Osteoblast (primary cell): ENCODE measurements around the gene PAM. TPM values are rescaled to one million over a fixed set of nuclear protein-coding genes. Genes with fewer than 3 reads are reported as not detected.

ENCODE experiments used
- DNase-seq: peaks from one replicate; pipeline ENCODE4 v3.0.0; 2011; ENCODE audit warnings: low spot score, mixed read lengths; ENCODE audit not compliant: insufficient read length; ENCODE audit errors: missing footprints
- H2AFZ ChIP-seq: 2 replicates; pipeline ENCODE4 v1.6.0; 2011; ENCODE audit warnings: mild to moderate bottlenecking, low read length
- H3K27ac ChIP-seq: 2 replicates; pipeline ENCODE4 v1.5.1; 2011; ENCODE audit warnings: mild to moderate bottlenecking, low read depth, low read length, moderate library complexity
- H3K27me3 ChIP-seq: 2 replicates; pipeline ENCODE4 v1.6.0; 2012; ENCODE audit warnings: mild to moderate bottlenecking, control low read depth, inconsistent platforms, low read length, moderate library complexity; ENCODE audit not compliant: insufficient read depth
- H3K36me3 ChIP-seq: 2 replicates; pipeline ENCODE4 v1.5.1; 2011; ENCODE audit warnings: mild to moderate bottlenecking, low read length, control low read depth, moderate library complexity; ENCODE audit not compliant: insufficient read depth
- H3K4me1 ChIP-seq: 2 replicates; pipeline ENCODE4 v1.5.1; 2011; ENCODE audit warnings: mild to moderate bottlenecking, low read length, control low read depth, moderate library complexity; ENCODE audit not compliant: insufficient read depth
- H3K4me2 ChIP-seq: 2 replicates; pipeline ENCODE4 v1.6.0; 2011; ENCODE audit warnings: mild to moderate bottlenecking, low read length; ENCODE audit not compliant: insufficient read depth
- H3K4me3 ChIP-seq: fragments of 200-600 bp; sonication (generic); 3 replicates; pipeline ENCODE4 v1.5.1; 2012; ENCODE audit warnings: mild to moderate bottlenecking, low read length, inconsistent platforms; ENCODE audit not compliant: insufficient read depth
- H3K79me2 ChIP-seq: 2 replicates; pipeline ENCODE4 v1.6.0; 2012; ENCODE audit warnings: mild to moderate bottlenecking, low read length, control low read depth, inconsistent platforms; ENCODE audit not compliant: insufficient read depth
- H3K9me3 ChIP-seq: 2 replicates; pipeline ENCODE4 v1.5.1; 2011; ENCODE audit warnings: low read depth, low read length, control low read depth
- H4K20me1 ChIP-seq: 2 replicates; pipeline ENCODE4 v1.6.0; 2012; ENCODE audit warnings: mild to moderate bottlenecking, low read length, control low read depth; ENCODE audit not compliant: insufficient read depth
- total RNA-seq: library from RNA; depleted of rRNA; stranded (reverse); fragments of >200 nt; gene quantifications from 2 replicates; pipeline ENCODE4 v1.2.3, GENCODE V29; 2012
- TF ChIP-seq, protein P1 (sequence below): IDR thresholded peaks from 2 replicates; pipeline ENCODE4 v1.5.1; 2011; ENCODE audit warnings: mild to moderate bottlenecking, low read depth, low read length, moderate library complexity; ENCODE audit errors: extremely low read depth

The PAM gene
- total RNA-seq, 1 donor: 248 TPM

- Histone ChIP-seq H3K36me3 (no peaks in the 10 kb centered on the region), H3K79me2 (peaks cover 11% of the 10 kb centered on the region), H3K4me1 (peaks cover 11% of the 10 kb centered on the region), H3K4me3 (no peak overlapping the region), H3K4me2 (no peak overlapping the region), H3K9me3 (no peaks in the 10 kb centered on the region), H3K27ac (no peak overlapping the region), H2AFZ (no peak overlapping the region), H4K20me1 (peaks cover 4% of the 10 kb centered on the region), H3K27me3 (no peaks in the 10 kb centered on the region)
- TF ChIP-seq, protein P1, sequence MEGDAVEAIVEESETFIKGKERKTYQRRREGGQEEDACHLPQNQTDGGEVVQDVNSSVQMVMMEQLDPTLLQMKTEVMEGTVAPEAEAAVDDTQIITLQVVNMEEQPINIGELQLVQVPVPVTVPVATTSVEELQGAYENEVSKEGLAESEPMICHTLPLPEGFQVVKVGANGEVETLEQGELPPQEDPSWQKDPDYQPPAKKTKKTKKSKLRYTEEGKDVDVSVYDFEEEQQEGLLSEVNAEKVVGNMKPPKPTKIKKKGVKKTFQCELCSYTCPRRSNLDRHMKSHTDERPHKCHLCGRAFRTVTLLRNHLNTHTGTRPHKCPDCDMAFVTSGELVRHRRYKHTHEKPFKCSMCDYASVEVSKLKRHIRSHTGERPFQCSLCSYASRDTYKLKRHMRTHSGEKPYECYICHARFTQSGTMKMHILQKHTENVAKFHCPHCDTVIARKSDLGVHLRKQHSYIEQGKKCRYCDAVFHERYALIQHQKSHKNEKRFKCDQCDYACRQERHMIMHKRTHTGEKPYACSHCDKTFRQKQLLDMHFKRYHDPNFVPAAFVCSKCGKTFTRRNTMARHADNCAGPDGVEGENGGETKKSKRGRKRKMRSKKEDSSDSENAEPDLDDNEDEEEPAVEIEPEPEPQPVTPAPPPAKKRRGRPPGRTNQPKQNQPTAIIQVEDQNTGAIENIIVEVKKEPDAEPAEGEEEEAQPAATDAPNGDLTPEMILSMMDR: no peak
- DNase-seq: no peak
Measured at GRCh38 chr5:102811972-102812371, 56.9 kb downstream of the PAM start.

DNA sequence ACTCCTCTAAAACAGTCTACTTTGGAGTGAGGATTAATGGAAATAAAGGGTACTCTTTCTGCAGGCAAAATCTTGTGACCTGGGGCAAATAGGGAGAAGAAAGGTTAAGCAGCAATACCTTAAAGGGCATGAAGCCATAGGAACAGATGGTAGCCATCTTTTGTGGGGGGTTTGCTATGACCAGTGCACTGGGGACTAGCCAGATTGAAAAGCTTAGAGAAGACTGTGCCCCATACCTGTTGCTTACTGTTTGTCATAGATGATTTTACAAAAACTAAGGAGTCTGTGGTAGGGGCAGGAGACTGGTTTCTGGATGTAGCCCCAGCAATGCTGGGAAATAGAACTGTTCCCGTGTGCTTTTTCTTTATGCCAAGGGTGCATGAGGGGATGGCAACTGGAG, 58.6 kb downstream of the PAM start:
- peaks cover 11% of the 10 kb centered on the region for H3K79me2 ChIP-seq
- no peaks in the 10 kb centered on the region for H3K9me3 ChIP-seq

DNA sequence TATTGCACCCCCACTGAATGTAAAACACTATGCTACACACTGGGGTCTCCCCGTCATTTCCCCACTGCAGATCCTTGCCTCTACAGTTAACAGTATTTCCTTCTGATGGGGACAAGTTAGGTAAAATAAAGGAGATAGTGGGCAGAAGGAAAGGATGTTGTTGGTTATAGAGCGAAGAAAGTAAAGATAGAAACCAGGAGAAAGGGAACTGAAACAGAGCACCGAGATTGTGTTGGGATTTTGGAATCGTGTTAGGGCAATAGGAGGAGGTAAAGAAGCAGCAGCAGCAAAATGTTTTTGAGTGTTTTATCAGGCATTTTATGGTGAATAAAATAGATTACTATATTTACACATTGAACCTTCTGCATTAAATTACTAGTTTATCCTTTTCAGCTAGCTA, 60.0 kb downstream of the PAM start:
- Histone ChIP-seq H3K27me3 (no peaks in the 10 kb centered on the region), H3K9me3 (no peaks in the 10 kb centered on the region), H3K79me2 (peaks cover 11% of the 10 kb centered on the region), H3K27ac (no peak overlapping the region), H3K36me3 (no peaks in the 10 kb centered on the region), H2AFZ (no peak overlapping the region), H3K4me2 (no peak overlapping the region), H3K4me1 (peaks cover 7% of the 10 kb centered on the region), H3K4me3 (no peak overlapping the region), H4K20me1 (peaks cover 4% of the 10 kb centered on the region)
- TF ChIP-seq, protein P1: no peak
- DNase-seq: no peak

More for the DNA sequence above, 58.6 kb downstream of the PAM start:
- TF ChIP-seq, protein P1: no peak
- Histone ChIP-seq H3K4me3 (no peak overlapping the region), H2AFZ (no peak overlapping the region), H3K36me3 (no peaks in the 10 kb centered on the region), H3K4me1 (peaks cover 11% of the 10 kb centered on the region), H3K27ac (no peak overlapping the region), H4K20me1 (peaks cover 4% of the 10 kb centered on the region), H3K4me2 (no peak overlapping the region), H3K27me3 (no peaks in the 10 kb centered on the region)
- no peak for DNase-seq

GRCh38 chr5:102815540-102816332, 60.6 kb downstream of the PAM start:
- Histone ChIP-seq H3K4me1 (peaks cover 7% of the 10 kb centered on the region), H3K27me3 (no peaks in the 10 kb centered on the region), H4K20me1 (peaks cover 4% of the 10 kb centered on the region), H3K79me2 (peaks cover 11% of the 10 kb centered on the region), H3K4me2 (no peak overlapping the region), H3K36me3 (no peaks in the 10 kb centered on the region), H2AFZ (no peak overlapping the region), H3K4me3 (no peak overlapping the region), H3K9me3 (no peaks in the 10 kb centered on the region), H3K27ac (no peak overlapping the region)
- TF ChIP-seq, protein P1: no peak
- no peak for DNase-seq
